Adrenal gland (tissue), 12 donors: ENCODE measurements around the gene ACVR1. TPM values are rescaled to one million over a fixed set of nuclear protein-coding genes. Genes with fewer than 3 reads are reported as not detected.

ENCODE experiments used
- DNase-seq, 7 donors: peaks; one replicate each; pipeline ENCODE4 v3.0.0-alpha.2; 2019 to 2020
- H3K27ac ChIP-seq, 5 donors: fragments of 200-600 bp; sonication (generic) in 4 of 5; 1 replicate in 3 of 5; 2 replicates in 2 of 5; pipeline versions ENCODE4 v1.5.1 to v1.8.0; 2016 to 2020; ENCODE audit warnings: mild to moderate bottlenecking in 1 of 5
- H3K27me3 ChIP-seq: fragments of 200-600 bp; 2 replicates; pipeline ENCODE4 v1.8.0; 2021
- H3K36me3 ChIP-seq, 2 donors: fragments of 200-600 bp; replicated peaks in 1 of 2; 1 replicate in 1 of 2; 2 replicates in 1 of 2; pipeline versions ENCODE4 v1.5.1 to v1.8.0; 2018 to 2022
- H3K4me1 ChIP-seq, 2 donors: fragments of 200-600 bp; replicated peaks in 1 of 2; 1 replicate in 1 of 2; 2 replicates in 1 of 2; pipeline versions ENCODE4 v1.5.1 to v1.8.0; 2018 to 2021
- H3K4me3 ChIP-seq, 4 donors: fragments of 200-600 bp; sonication (generic) in 3 of 4; one replicate each; pipeline ENCODE4 v1.5.1; 2016 to 2018
- H3K9me3 ChIP-seq, 3 donors: fragments of 200-600 bp; sonication (generic) in 1 of 3; replicated peaks in 1 of 3; 1 replicate in 2 of 3; 2 replicates in 1 of 3; pipeline versions ENCODE4 v1.5.1 to v1.8.0; 2016 to 2021
- CTCF ChIP-seq, 6 experiments: fragments of 450-650 bp in 4 of 6; fragments of 200-600 bp in 2 of 6; sonication (generic) in 1 of 6; IDR thresholded peaks; 1 replicate in 5 of 6; 2 replicates in 1 of 6; pipeline versions ENCODE4 v1.5.1 to v1.8.0; 2016 to 2021; ENCODE audit warnings: antibody characterized with exemption in 6 of 6, mild to moderate bottlenecking in 2 of 6, moderate library complexity in 1 of 6
- POLR2A ChIP-seq, 2 donors: fragments of 450-650 bp; IDR thresholded peaks; one replicate each; pipeline ENCODE4 v1.6.1; 2017; ENCODE audit warnings: antibody characterized with exemption in 2 of 2, mild to moderate bottlenecking in 2 of 2, moderate library complexity in 1 of 2
- WGBS, 4 donors: extraction: QIAGEN DNeasy Blood & Tissue Kit in 2 of 4; methylation state at CpG; one replicate each; pipeline versions ENCODE4 v1.1.5 to v1.1.7; 2013 to 2017; 5-methylcytosine and 5-hydroxymethylcytosine counted together
- intact Hi-C, 2 donors: fragments of 100-400 bp; cut with DNase I; formaldehyde crosslinking; loops; one replicate each; pipeline versions ENCODE4 v1.14.1 to v1.15.0; 2022 to 2023
- polyA plus RNA-seq, 3 donors: library from polyadenylated mRNA; stranded (reverse); fragments of 200-250 nt in 2 of 3; fragments of 350-450 nt in 1 of 3; fragmentation: Illumina TruSeq in 1 of 3; extraction: RNeasy Lipid Tissue Mini Kit (QIAGEN cat#74804) in 1 of 3; gene quantifications; one replicate each; pipeline ENCODE4 v1.2.3, GENCODE V29; 2013 to 2014
- total RNA-seq, 9 donors: library from RNA; depleted of rRNA in 4 of 9; stranded (reverse); fragments of >200 nt in 4 of 9; fragments of 120-200 nt in 1 of 9; fragmentation: NEBNext Ultra II Directional in 1 of 9; extraction: Animal tissue kit (Norgen Biotek cat#: 25700) in 1 of 9; gene quantifications; one replicate each; pipeline versions ENCODE4 v1.1.0 to v1.2.4, GENCODE V29; 2013 to 2023
- donor health status: healthy with polysubstance abuse.
- donor health status: Bipolar disorder and iron deficiency.
- donor health status: DM: yes; HTN: yes; CAD: no.
- donor health status: DM: no; HTN: no; CAD: no.
- donor health status: DM: no; HTN: no; CAD: no.
- donor health status: DM: yes; HTN: yes; CAD: no.

Gene ACVR1
- total and polyA plus RNA-seq, 12 donors: 4.6 to 25.0 (median 16.0) TPM

GRCh38 chr2:157777427-157777826 lies 98.7 kb downstream of the ACVR1 start:
- intact Hi-C loops: loop anchor here (5.0 to 10.0 kb wide), 3 partner anchors 230 to 283 kb away; no protein-coding TSS in a partner anchor
- DNase-seq: peak; percentile 41 to 87 (median 56)
- peaks cover 0 to 8% of the 10 kb centered on the region in 2 donors for H3K36me3 ChIP-seq
- H3K9me3 ChIP-seq: no peaks in the 10 kb centered on the region
- TF ChIP-seq CTCF (IDR thresholded peaks at IDR 0.05): peak; percentile 39 to 82 (median 72)
- no peak for TF ChIP-seq POLR2A (IDR thresholded peaks at IDR 0.05)
- H3K27ac ChIP-seq: no peak overlapping the region
- peaks cover 0 to 4% of the 10 kb centered on the region in 2 donors for H3K4me1 ChIP-seq
- no peaks in the 10 kb centered on the region for H3K27me3 ChIP-seq
- H3K4me3 ChIP-seq: no peak overlapping the region
- 62 to 69% (median 65%) methylated on average over 4 of the region's 4 CpGs for WGBS, 4 donors

GRCh38 chr2:157771234-157771633 lies 104.9 kb downstream of the ACVR1 start:
- H3K36me3 ChIP-seq: peaks cover 0 to 25% of the 10 kb centered on the region in 2 donors
- intact Hi-C loops: loop anchor here in 1 of 2 donors (10.0 kb wide), 1 partner anchor 276 kb away; no protein-coding TSS in a partner anchor

GRCh38 chr2:157769856-157770255 lies 106.3 kb downstream of the ACVR1 start:
- DNase-seq: no peak
- no peak for TF ChIP-seq POLR2A (IDR thresholded peaks at IDR 0.05)
- TF ChIP-seq CTCF (IDR thresholded peaks at IDR 0.05): no peak
- 85 to 90% (median 87%) methylated on average over 2 of the region's 2 CpGs for WGBS, 4 donors
- peaks cover 0 to 39% of the 10 kb centered on the region in 2 donors for H3K36me3 ChIP-seq
- intact Hi-C loops: loop anchor here in 1 of 2 donors (10.0 kb wide), 1 partner anchor 275 kb away; no protein-coding TSS in a partner anchor
- no peak overlapping the region for H3K27ac ChIP-seq
- H3K27me3 ChIP-seq: no peaks in the 10 kb centered on the region
- H3K9me3 ChIP-seq: no peaks in the 10 kb centered on the region
- H3K4me1 ChIP-seq: no peaks in the 10 kb centered on the region
- no peak overlapping the region for H3K4me3 ChIP-seq

More at GRCh38 chr2:157771234-157771633, 104.9 kb downstream of the ACVR1 start:
- no peak for DNase-seq
- no peak overlapping the region for H3K4me3 ChIP-seq
- TF ChIP-seq CTCF (IDR thresholded peaks at IDR 0.05): no peak
- H3K27ac ChIP-seq: no peak overlapping the region
- H3K4me1 ChIP-seq: no peaks in the 10 kb centered on the region
- WGBS, 4 donors: 75 to 90% (median 83%) methylated on average over 1 of the region's 1 CpG
- H3K27me3 ChIP-seq: no peaks in the 10 kb centered on the region
- no peaks in the 10 kb centered on the region for H3K9me3 ChIP-seq

GRCh38 chr2:157764386-157764785 lies 111.7 kb downstream of the ACVR1 start:
- no peak for DNase-seq
- peaks cover 0 to 39% of the 10 kb centered on the region in 2 donors for H3K36me3 ChIP-seq

More at GRCh38 chr2:157764386-157764785, 111.7 kb downstream of the ACVR1 start:
- intact Hi-C loops: no loop called here
- Histone ChIP-seq H3K4me1 (no peaks in the 10 kb centered on the region), H3K9me3 (no peaks in the 10 kb centered on the region), H3K27ac (no peak overlapping the region), H3K27me3 (no peaks in the 10 kb centered on the region), H3K4me3 (no peak overlapping the region)
- WGBS, 4 donors: 86 to 94% (median 93%) methylated on average over 13 to 14 of the region's 14 CpGs
- TF ChIP-seq POLR2A (IDR thresholded peaks at IDR 0.05): no peak
- no peak for TF ChIP-seq CTCF (IDR thresholded peaks at IDR 0.05)
